Transverse colon (tissue), 4 donors: ENCODE data around the gene HCAR2. TPM values are rescaled to one million over a fixed set of nuclear protein-coding genes. Genes with fewer than 3 reads are reported as not detected.

Experiments
- DNase-seq: peaks from one replicate; pipeline ENCODE4 v3.0.0-alpha.2; 2019
- H3K27ac ChIP-seq, 4 donors: fragments of 200-600 bp; sonication (generic); 2 replicates each; pipeline ENCODE4 v1.5.1; 2016 to 2018; ENCODE audit warnings: inconsistent platforms in 4 of 4
- H3K27me3 ChIP-seq: fragments of 200-600 bp; sonication (generic); 2 replicates; pipeline ENCODE4 v1.5.1; 2017; ENCODE audit warnings: inconsistent platforms
- H3K36me3 ChIP-seq, 4 donors: fragments of 200-600 bp; sonication (generic); 2 replicates each; pipeline ENCODE4 v1.5.1; 2017 to 2019; ENCODE audit warnings: inconsistent platforms in 4 of 4
- H3K4me1 ChIP-seq, 4 donors: fragments of 200-600 bp; sonication (generic); 2 replicates each; pipeline ENCODE4 v1.5.1; 2017 to 2020; ENCODE audit warnings: inconsistent platforms in 4 of 4
- H3K4me3 ChIP-seq, 4 donors: fragments of 200-600 bp; sonication (generic); 1 replicate in 1 of 4; 2 replicates in 3 of 4; pipeline versions ENCODE4 v1.5.1 to v1.6.1; 2017 to 2019; ENCODE audit warnings: inconsistent platforms in 4 of 4
- H3K9me3 ChIP-seq, 2 donors: fragments of 200-600 bp; sonication (generic); 2 replicates each; pipeline ENCODE4 v1.5.1; 2017 to 2019; ENCODE audit warnings: inconsistent platforms in 2 of 2
- CTCF ChIP-seq, 5 experiments: fragments of 200-600 bp in 3 of 5; fragments of 450-650 bp in 2 of 5; sonication (generic) in 3 of 5; IDR thresholded peaks; 1 replicate in 2 of 5; 2 replicates in 3 of 5; pipeline ENCODE4 v1.5.1; 2016 to 2017; ENCODE audit warnings: antibody characterized with exemption in 5 of 5, inconsistent platforms in 3 of 5, mild to moderate bottlenecking in 2 of 5, moderate library complexity in 1 of 5
- EP300 ChIP-seq: sonication (generic); formaldehyde crosslinking; IDR thresholded peaks from one replicate; pipeline ENCODE4 v1.6.1; 2017; ENCODE audit warnings: antibody characterized with exemption, low read depth
- POLR2A ChIP-seq: fragments of 450-650 bp; IDR thresholded peaks from one replicate; pipeline ENCODE4 v1.6.1; 2016; ENCODE audit warnings: antibody characterized with exemption, mild to moderate bottlenecking, moderate library complexity
- POLR2AphosphoS5 ChIP-seq, 3 donors: sonication (generic); formaldehyde crosslinking; IDR thresholded peaks; one replicate each; pipeline ENCODE4 v1.6.1; 2016; ENCODE audit warnings: antibody characterized with exemption in 3 of 3
- WGBS, 2 donors: methylation state at CpG; one replicate each; pipeline ENCODE4 v1.1.5; 2018; ENCODE audit warnings: low coverage in 1 of 2; 5-methylcytosine and 5-hydroxymethylcytosine counted together
- in situ Hi-C, 4 donors: fragments of 200-750 bp; cut with MboI; loops; one replicate each; pipeline versions ENCODE4 v1.15.0 to v1.15.1; 2017; ENCODE audit warnings: low sequenced_read_pairs in 3 of 4, low pct_ligation_motif_present in 1 of 4, low pct_unique_long_range_greater_than_20kb in 1 of 4
- intact Hi-C: fragments of 100-400 bp; cut with DNase I; formaldehyde crosslinking; loops from one replicate; pipeline ENCODE4 v1.15.1; 2023; ENCODE audit warnings: low total_unique reads
- total RNA-seq, 4 donors: library from RNA; depleted of rRNA; stranded (reverse); fragments of >200 nt; gene quantifications; one replicate each; pipeline ENCODE4 v1.1.0, GENCODE V29; 2016

The HCAR2 gene
- total RNA-seq, 4 donors from 2014 or later: 0.27 TPM; not detected in 3

- TF ChIP-seq EP300 (no peak), POLR2A (no peak), CTCF (IDR thresholded peaks at IDR 0.05) (no peak), POLR2AphosphoS5 (IDR thresholded peaks at IDR 0.05) (no peak)
- H3K36me3 ChIP-seq: no peaks in the 10 kb centered on the region
- H3K4me1 ChIP-seq: peaks cover 0 to 8% (median 4%) of the 10 kb centered on the region in 4 donors
- in situ Hi-C loops: loop anchor here in 3 of 4 donors (5.0 kb wide), 2 partner anchors 105 to 110 kb away; no protein-coding TSS in a partner anchor
- no peak overlapping the region for H3K4me3 ChIP-seq
- H3K9me3 ChIP-seq: no peaks in the 10 kb centered on the region
- no peak for DNase-seq
- no peaks in the 10 kb centered on the region for H3K27me3 ChIP-seq
- WGBS, 2 donors: 74 to 82% methylated on average over 9 of the region's 9 CpGs
- intact Hi-C loops: no loop called here
- no peak overlapping the region for H3K27ac ChIP-seq
Measured at GRCh38 chr12:122747224-122748135, 44.3 kb upstream of the HCAR2 start.

DNA sequence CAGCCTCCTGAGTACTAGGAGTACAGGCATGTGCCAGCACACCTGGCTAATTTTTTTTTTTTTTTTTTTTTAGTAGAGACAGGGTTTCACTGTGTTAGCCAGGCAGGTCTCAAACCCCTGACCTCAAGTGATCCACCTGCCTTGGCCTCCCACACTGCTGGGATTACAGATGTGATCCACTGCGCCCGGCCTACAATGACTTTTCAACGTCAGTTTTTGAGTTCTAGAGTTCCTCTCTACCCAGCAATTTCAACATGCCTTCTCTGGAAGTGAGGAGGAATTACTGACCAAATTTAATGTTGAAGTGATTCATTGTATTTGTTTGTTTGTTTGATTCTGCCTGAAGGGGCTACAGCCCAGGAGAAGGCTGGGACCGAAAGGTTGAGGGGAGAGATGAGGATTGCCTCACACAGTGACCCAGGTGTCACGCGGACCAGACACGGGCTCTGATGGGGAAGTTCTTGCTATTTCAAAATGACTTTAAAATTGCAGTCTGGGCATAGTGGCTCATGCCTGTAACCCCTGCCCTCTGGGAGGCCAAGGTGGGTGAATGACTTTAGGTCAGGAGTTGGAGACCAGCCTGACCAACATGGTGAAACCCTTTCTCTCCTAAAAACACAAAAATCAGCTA is 40.9 kb upstream of the HCAR2 start:
- no peak for TF ChIP-seq CTCF (IDR thresholded peaks at IDR 0.05)
- TF ChIP-seq POLR2AphosphoS5 (IDR thresholded peaks at IDR 0.05): no peak
- TF ChIP-seq EP300: no peak
- no peak for TF ChIP-seq POLR2A
- DNase-seq: peak; percentile 9
- Histone ChIP-seq H3K27ac (no peak overlapping the region), H3K4me3 (no peak overlapping the region), H3K9me3 (no peaks in the 10 kb centered on the region), H3K36me3 (no peaks in the 10 kb centered on the region), H3K4me1 (no peaks in the 10 kb centered on the region), H3K27me3 (no peaks in the 10 kb centered on the region)
- intact Hi-C loops: no loop called here
- in situ Hi-C loops: no loop called here
- WGBS, 2 donors: 93 to 95% methylated on average over 7 of the region's 7 CpGs

GRCh38 chr12:122740351-122740750 is 37.2 kb upstream of the HCAR2 start:
- Histone ChIP-seq H3K4me1 (no peaks in the 10 kb centered on the region), H3K27ac (no peak overlapping the region), H3K36me3 (no peaks in the 10 kb centered on the region), H3K9me3 (no peaks in the 10 kb centered on the region), H3K4me3 (no peak overlapping the region), H3K27me3 (no peaks in the 10 kb centered on the region)
- intact Hi-C loops (no loop called here), in situ Hi-C loops (no loop called here)
- 90 to 95% methylated on average over 7 of the region's 7 CpGs for WGBS, 2 donors
- TF ChIP-seq EP300 (no peak), POLR2AphosphoS5 (IDR thresholded peaks at IDR 0.05) (no peak), POLR2A (no peak), CTCF (IDR thresholded peaks at IDR 0.05) (no peak)
- DNase-seq: no peak

DNA sequence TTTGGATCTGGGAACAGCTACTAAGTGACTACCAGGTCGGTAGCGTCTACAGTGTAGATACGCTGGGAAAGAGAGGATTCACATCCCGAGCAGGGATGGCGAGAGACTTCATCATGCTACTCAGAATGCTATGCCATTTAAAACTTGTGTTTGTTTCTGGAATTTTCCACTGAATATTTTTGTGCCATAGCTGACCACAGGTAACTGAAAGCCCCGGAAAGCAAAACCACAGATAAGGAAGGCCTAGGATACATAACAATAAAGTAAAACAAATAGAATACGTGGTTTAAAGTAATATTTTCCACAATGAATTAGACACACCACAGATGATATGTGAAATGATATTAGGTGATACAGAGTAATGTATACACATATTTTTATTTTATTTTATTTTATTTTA is 35.4 kb upstream of the HCAR2 start:
- DNase-seq: no peak
- Histone ChIP-seq H3K4me1 (no peaks in the 10 kb centered on the region), H3K27ac (no peak overlapping the region), H3K9me3 (no peaks in the 10 kb centered on the region), H3K27me3 (no peaks in the 10 kb centered on the region), H3K4me3 (no peak overlapping the region), H3K36me3 (no peaks in the 10 kb centered on the region)
- in situ Hi-C loops: no loop called here
- intact Hi-C loops: no loop called here
- TF ChIP-seq EP300: no peak
- no peak for TF ChIP-seq CTCF (IDR thresholded peaks at IDR 0.05)
- no peak for TF ChIP-seq POLR2A
- TF ChIP-seq POLR2AphosphoS5 (IDR thresholded peaks at IDR 0.05): no peak
- 79 to 80% methylated on average over 5 to 7 of the region's 7 CpGs for WGBS, 2 donors
